Esophagus muscularis mucosa (tissue), 4 donors: ENCODE measurements around the gene CPEB1.

ENCODE experiments used
- EP300 ChIP-seq: sonication (generic); formaldehyde crosslinking; IDR thresholded peaks from one replicate; pipeline ENCODE4 v1.6.1; 2017; ENCODE audit warnings: antibody characterized with exemption
- POLR2A ChIP-seq: fragments of 450-650 bp; IDR thresholded peaks from one replicate; pipeline ENCODE4 v1.6.1; 2017; ENCODE audit warnings: antibody characterized with exemption, moderate library complexity, mild to moderate bottlenecking, low read depth
- POLR2AphosphoS5 ChIP-seq, 2 donors: sonication (generic); formaldehyde crosslinking; IDR thresholded peaks; one replicate each; pipeline ENCODE4 v1.6.1; 2017; ENCODE audit warnings: antibody characterized with exemption in 2 of 2
- TF ChIP-seq, protein P1 (sequence below), 3 experiments: fragments of 200-600 bp in 2 of 3; fragments of 450-650 bp in 1 of 3; sonication (generic) in 2 of 3; IDR thresholded peaks; one replicate each; pipeline ENCODE4 v1.5.1; 2017 to 2019; ENCODE audit warnings: antibody characterized with exemption in 3 of 3, mild to moderate bottlenecking in 2 of 3, moderate library complexity in 1 of 3

DNA sequence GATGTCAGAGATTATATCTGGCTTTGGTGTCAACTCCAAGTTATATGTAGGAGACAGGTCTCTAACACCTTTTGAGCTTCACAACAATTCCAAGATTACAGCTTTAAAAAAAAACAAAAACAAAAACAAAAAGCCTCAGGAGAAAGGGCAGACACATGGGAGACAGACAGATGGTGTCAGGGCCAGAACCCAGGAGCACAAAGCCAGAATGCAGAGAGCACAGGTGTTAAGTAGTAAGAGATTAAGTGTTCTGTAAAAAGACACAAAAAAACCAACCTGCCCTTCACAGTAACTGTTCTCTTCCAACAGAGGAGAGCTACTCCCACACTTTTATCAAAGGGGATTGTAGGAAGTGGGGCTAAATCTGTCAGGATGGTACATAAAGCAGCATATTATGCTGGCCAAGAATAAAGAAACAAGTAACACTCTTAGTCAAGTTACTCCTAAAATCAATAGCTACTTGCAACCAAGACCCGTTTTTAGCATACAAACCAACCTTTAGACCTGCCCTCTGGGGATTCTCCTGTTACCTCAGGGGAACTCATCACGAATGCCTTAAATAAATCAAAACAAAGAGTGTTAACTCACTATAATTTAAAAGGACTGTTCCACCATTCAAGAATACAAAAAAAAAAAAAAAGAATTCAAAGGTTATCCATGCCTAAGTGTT, 5.9 kb downstream of the CPEB1 start:
- no peak for TF ChIP-seq POLR2AphosphoS5 (IDR thresholded peaks at IDR 0.05)
- TF ChIP-seq POLR2A: no peak
- TF ChIP-seq, protein P1, sequence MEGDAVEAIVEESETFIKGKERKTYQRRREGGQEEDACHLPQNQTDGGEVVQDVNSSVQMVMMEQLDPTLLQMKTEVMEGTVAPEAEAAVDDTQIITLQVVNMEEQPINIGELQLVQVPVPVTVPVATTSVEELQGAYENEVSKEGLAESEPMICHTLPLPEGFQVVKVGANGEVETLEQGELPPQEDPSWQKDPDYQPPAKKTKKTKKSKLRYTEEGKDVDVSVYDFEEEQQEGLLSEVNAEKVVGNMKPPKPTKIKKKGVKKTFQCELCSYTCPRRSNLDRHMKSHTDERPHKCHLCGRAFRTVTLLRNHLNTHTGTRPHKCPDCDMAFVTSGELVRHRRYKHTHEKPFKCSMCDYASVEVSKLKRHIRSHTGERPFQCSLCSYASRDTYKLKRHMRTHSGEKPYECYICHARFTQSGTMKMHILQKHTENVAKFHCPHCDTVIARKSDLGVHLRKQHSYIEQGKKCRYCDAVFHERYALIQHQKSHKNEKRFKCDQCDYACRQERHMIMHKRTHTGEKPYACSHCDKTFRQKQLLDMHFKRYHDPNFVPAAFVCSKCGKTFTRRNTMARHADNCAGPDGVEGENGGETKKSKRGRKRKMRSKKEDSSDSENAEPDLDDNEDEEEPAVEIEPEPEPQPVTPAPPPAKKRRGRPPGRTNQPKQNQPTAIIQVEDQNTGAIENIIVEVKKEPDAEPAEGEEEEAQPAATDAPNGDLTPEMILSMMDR (IDR thresholded peaks at IDR 0.05): no peak
- no peak for TF ChIP-seq EP300
